Stimulated activated CD4-positive, alpha-beta T cell treated with anti-CD3 and anti-CD28 coated beads, Interleukin-4, amount 100 ng/mL, for 48 hours (primary cell): ENCODE measurements around the gene PRAMEF6.
"Not testable (repeated sequence)": the region's sequence is repeated elsewhere in the genome, so short reads cannot be mapped to it uniquely, and the experiment has no call there.

Experiments used
- DNase-seq, 2 donors: peaks; one replicate each; pipeline ENCODE4 v3.0.0-alpha.2; 2020; ENCODE audit warnings: low read depth in 2 of 2

Gene PRAMEF6

GRCh38 chr1:12947480-12947879 is at the start of gene PRAMEF6:
PRAMEF6 (minus strand) TSS chr1:12947580; CDS start chr1:12942518, 5,062 bp downstream.
- DNase-seq = not testable (repeated sequence)

- not testable (repeated sequence) for DNase-seq
Observed at GRCh38 chr1:12924368-12924767, 23.0 kb downstream of the PRAMEF6 start.

- not testable (repeated sequence) for DNase-seq
Observed at GRCh38 chr1:12921749-12922148, 25.6 kb downstream of the PRAMEF6 start.

GRCh38 chr1:12916310-12916709 is 31.1 kb downstream of the PRAMEF6 start, which contains the start of gene PRAMEF7:
PRAMEF7 (plus strand) TSS chr1:12916610; CDS start chr1:12917693, 1,083 bp downstream.
- not testable (repeated sequence) for DNase-seq

- DNase-seq = not testable (repeated sequence)
Observed at GRCh38 chr1:12903793-12904572, 43.4 kb downstream of the PRAMEF6 start.

- not testable (repeated sequence) for DNase-seq
Observed at GRCh38 chr1:12899186-12899585, 48.2 kb downstream of the PRAMEF6 start.

- DNase-seq = not testable (repeated sequence)
Observed at GRCh38 chr1:12898170-12898569, 49.2 kb downstream of the PRAMEF6 start, which contains the start of gene PRAMEF10. PRAMEF10 (minus strand) TSS chr1:12898270; CDS start chr1:12895847, 2,423 bp downstream.
